ENCODE data around the gene PER1. TPM values are rescaled to one million over a fixed set of nuclear protein-coding genes. Genes with fewer than 3 reads are reported as not detected.

The PER1 gene
- total RNA-seq, 1 experiment from 2014 or later = 10.6 TPM

- peak; percentile 96 for DNase-seq (ENCODE audit: low read depth)
Observed at GRCh38 chr17:8153525-8153956, 1.3 kb upstream of the PER1 start.

- DNase-seq (ENCODE audit: low read depth) = no peak
Observed at GRCh38 chr17:8153031-8153451, 837 bp upstream of the PER1 start.

- DNase-seq (ENCODE audit: low read depth) = peak; percentile 67
Observed at GRCh38 chr17:8151641-8152111, 528 bp downstream of the PER1 start.

GRCh38 chr17:8151120-8151640, 1.0 kb downstream of the PER1 start:
- peak; percentile 79 for DNase-seq (ENCODE audit: low read depth)

GRCh38 chr17:8150194-8151119, 1.7 kb downstream of the PER1 start:
- no peak for DNase-seq (ENCODE audit: low read depth)

- DNase-seq (ENCODE audit: low read depth) = no peak
Observed at GRCh38 chr17:8149419-8150193, 2.6 kb downstream of the PER1 start.

GRCh38 chr17:8148560-8148959, 3.6 kb downstream of the PER1 start:
- DNase-seq (ENCODE audit: low read depth) = no peak

- DNase-seq (ENCODE audit: low read depth) = no peak
Observed at GRCh38 chr17:8147805-8148404, 4.3 kb downstream of the PER1 start.

GRCh38 chr17:8147141-8147804, 4.9 kb downstream of the PER1 start:
- no peak for DNase-seq (ENCODE audit: low read depth)

GRCh38 chr17:8146381-8147140, 5.6 kb downstream of the PER1 start:
- no peak for DNase-seq (ENCODE audit: low read depth)

- no peak for DNase-seq (ENCODE audit: low read depth)
Observed at GRCh38 chr17:8145811-8146210, 6.4 kb downstream of the PER1 start.

- DNase-seq (ENCODE audit: low read depth) = no peak
Observed at GRCh38 chr17:8144401-8145231, 7.6 kb downstream of the PER1 start.

GRCh38 chr17:8143581-8144400, 8.4 kb downstream of the PER1 start:
- DNase-seq (ENCODE audit: low read depth) = no peak

- no peak for DNase-seq (ENCODE audit: low read depth)
Observed at GRCh38 chr17:8142887-8143580, 9.2 kb downstream of the PER1 start.

GRCh38 chr17:8142158-8142886, 9.9 kb downstream of the PER1 start:
- DNase-seq (ENCODE audit: low read depth) = no peak

- DNase-seq (ENCODE audit: low read depth) = no peak
Observed at GRCh38 chr17:8141741-8142140, 10.5 kb downstream of the PER1 start.

- no peak for DNase-seq (ENCODE audit: low read depth)
Observed at GRCh38 chr17:8141045-8141444, 11.2 kb downstream of the PER1 start.
